NCI-H82 (cell line): ENCODE results near the gene TMEM54.

ENCODE experiments used
- DNase-seq: peaks from one replicate; lab custom pipeline; 2025; lab: John Stamatoyannopoulos, UW

Gene TMEM54

DNA sequence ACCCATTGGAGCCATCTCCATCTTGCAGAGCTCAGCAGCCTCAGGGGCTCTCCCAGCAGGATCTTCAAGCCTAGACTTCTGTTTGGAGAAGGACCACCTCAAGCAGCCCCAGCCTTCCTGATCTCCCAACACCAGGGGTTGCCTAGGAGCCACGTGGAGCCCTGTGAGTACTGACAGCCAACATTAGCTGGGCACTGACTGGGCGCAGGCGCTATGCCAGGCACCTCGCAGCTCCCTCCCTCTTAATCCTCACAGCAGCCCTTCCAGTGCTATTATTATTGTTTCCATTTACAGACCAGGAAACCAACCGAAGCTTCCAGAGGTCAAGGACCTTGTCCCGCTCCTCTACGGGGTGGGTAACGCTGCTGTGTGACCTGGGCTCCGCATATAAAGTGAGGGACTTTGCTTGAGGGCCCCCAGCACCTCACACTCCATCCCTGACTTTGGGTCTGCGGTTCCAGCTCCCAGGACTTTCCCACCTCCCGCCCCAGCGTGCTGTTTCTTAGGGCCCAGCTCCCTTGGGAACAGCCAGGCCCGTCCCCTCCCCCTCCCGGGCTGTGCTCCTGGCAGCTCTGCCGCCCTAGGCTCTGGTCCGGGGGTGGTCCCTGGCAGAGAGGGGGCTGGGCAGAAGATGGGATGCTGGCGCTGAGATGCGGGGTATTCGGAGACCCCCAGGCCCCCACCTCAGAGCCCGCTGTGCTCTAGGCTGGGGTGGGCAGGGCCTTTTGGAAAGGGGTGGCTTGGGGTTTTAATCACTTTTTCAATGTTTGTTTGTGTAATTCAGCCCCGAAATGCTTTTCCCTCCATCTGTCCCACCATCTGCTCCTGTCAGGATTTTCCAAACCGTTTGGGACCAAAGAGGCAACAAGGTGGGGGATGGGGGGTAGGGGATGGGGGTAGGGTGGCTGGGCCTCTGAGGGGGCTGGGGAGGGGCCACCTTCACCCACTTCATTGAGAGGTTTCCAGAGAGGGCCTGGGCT is 19.0 kb downstream of the TMEM54 start:
- DNase-seq, result peak; percentile 100

DNA sequence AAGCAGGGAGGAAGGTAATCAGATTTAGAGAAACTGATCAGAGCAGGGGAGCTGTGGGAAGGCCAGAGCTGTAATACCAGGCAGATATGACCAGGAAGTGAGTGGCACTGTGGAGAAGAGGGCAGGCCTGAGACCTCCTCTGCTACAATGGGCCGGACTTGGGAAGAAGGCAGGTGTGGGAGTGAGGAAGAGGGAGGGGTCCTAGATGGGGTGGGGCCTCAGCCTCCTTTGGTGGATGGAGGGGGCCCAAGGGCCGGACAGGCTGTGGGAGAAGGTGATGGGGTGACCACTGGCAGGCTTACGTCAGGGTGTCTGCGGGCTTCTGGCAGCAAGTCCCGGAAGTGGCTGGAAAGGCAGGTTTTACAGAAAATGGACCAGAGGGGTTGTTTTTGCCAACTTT is 19.9 kb downstream of the TMEM54 start:
- DNase-seq, result peak; percentile 86

DNA sequence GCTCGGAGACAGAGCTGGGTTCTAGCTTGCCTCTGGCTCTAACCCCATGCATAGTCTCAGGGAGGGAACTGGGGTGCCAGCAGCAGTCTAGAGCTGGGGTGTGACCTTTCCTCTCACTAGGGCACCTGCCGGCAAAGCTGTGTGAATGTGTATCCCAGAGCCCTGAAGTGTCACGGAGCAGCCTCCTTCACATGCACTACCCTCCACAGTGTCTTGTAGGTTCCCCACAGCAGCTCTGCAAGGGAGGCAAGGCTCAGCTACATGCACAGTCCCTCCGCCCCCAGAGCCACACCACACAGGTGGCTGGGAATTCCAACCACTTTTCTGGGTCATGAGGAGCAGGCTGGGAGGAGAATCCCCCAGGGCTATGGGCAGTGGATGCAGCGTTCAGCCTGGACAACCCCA is 22.6 kb downstream of the TMEM54 start:
- DNase-seq, result peak; percentile 53

DNA sequence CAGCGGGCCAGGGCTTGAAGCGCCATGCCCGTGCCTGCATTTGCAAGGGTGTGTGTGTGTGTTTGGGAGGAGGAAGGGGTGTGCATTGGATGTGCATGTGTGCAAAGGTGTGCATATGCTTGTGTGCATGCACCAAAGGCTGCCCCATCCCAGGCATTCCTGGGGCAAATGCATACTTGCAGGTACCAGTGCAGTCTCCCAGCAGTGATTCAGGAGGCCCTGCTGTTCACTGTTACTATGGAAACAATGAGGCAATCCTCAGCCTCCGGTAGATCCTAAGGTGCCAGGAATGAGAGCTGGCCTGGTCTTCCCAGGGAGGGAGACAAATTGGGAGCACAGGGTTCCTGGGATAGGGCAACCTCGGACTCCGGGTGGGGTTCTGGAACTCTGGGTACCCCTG is 23.0 kb downstream of the TMEM54 start:
- peak; percentile 67 for DNase-seq

DNA sequence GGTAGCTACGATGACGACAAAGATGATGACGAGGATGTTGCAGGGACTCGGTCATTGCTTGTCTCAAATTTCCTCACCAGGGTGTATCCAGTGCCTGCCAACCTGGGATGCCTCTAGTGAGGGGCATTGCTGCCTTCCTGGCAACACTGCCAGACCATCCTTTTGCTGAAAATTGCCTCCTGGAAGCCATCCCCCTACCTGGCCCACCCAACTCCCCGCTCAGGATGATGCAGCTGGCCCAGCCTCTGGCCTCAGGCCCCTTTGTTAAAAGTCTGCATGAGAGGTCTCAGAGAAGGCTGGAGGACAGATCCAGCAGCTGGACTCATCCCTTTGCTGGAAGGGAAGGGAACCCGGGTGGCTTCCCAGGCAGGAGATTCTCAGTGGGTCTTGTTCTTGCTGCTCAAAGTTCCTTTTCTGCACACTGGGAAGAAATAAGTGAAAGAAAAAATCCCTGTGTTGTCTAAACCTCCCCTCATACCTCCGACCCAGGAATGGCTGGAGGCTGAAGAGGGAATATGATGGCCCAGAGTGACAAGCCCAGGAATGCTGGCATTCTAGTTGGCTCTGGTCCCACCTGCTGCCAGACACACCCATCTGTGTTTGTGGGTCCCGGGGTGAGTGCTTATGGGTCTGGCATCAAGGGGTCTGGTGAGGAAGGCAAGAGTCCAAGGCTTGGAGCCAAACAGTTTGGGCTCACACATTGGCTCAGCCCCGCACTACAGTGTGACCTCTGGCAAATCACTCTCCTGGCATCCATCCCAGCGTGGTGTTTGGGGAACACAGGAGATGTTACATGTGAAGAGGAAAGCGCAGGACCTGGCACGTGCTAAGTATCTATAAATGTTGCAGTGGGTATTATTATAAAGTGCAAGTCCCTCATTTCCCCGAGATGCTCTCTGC is 23.7 kb downstream of the TMEM54 start:
- DNase-seq, result no peak

DNA sequence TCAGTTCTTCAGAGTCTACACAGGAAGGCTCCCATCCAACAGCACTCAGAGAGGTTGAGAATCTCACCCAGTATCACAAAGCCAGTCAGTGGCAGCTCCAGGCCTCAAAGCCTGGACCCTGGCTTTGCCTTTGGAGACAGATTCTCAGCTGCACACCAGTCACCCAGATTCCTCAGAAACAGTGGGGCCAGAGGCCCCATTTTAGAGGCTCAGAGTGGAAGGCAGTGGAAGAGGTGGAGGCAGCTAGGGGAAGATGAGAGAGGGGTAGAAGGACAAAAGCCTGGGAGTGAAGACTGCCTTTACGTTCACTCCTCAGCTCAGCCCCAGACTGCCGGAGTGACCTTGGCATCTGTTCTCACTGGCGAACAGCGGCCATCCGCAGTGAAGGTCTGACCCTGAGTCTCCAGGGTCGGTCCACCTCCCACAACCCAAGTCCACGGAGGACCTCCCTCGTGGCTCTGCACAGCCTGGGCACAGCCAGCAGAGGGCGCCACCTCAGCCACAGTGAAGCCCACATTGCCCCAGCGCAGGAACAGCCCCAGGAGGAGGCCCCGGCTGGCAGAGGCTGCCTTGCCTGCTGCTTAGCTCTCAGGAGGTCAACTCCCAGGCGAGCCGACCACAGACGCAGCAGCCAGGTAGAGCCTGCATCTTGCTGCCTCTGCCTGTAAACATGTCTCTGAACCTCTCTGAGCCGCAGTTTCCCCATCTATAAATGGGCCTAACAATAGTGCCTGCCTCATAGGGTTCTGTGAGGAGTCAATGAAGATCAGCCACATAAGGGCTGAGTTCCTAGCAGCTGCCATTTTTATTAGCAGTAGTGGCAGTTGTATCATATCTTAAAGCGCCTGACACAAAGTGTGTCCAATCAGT is 24.6 kb downstream of the TMEM54 start:
- DNase-seq, result peak; percentile 82

DNA sequence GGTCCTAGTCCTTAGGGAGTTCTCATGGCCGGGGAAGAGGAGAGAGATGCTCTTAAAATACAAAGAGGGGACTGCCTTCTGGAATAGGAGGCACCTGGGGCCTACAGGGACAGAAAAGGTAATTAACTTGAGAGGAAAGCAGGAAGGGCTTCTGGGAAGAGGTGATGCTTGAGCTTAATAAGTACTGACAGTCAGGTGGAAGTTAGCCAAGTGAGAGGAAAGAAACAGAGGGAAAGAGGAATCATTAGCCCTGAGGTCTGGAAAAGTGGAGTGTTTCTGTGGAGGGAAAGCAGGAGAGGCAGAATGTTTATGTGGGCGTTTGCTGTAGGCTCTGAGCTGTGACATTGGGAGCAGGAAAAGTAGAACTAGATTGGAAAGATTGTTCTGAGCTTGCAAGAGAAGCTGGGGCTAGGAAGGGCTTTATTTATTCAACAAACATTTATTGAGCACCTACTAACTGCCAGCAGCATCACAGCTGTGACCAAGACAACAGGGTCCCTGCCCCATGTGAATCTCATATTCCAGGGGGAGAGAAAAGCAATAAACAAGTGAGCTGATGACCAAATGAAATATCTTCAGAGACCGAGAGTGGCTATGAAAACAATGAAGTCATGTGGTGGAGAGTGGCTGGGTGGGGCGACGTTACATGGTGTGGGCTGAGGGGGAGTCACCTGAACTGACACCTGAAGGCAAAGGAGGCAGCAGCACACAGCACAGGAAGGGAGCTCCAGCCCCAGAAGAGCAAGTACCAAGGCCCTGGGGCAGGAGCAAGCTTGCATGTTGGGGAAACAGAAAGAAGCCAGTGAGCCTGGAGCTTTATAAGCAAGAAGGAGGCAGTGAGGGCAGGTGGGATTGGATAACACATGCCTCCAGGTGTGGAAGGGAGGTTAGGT is 26.1 kb downstream of the TMEM54 start:
- DNase-seq, result peak; percentile 48

DNA sequence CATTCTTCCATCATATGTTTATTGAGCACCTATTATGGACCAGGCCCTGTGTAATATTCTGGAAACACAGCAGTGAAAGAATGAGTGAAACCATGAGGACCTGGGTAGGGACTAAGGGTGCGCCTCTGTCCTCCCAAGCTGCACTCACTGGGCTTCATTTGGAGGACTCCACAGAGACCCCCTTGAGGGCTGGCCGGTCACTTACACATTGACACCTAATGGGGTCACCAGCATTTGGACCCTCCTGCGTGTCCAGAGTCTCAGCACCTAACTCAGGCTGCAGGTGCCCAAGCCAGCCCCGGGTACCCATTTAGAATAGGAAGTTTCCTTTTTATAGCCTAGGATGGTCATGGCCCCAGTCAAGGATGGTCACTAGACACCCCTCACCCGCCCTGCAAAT is 27.7 kb downstream of the TMEM54 start:
- DNase-seq, result no peak

DNA sequence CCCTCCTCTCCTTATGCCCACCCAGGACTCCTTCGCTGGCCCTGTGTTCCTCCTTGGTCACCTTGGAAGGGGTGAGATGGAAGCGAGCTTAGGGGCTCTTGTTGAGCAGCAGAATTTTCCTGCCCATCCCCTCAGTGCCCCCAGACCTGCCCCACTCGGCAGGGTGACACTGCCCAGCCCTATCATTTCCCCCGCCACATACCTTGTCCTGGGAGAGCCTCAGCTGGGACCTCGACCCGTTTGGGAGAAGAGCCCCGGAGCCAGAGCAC is 29.1 kb downstream of the TMEM54 start:
- DNase-seq, result no peak

DNA sequence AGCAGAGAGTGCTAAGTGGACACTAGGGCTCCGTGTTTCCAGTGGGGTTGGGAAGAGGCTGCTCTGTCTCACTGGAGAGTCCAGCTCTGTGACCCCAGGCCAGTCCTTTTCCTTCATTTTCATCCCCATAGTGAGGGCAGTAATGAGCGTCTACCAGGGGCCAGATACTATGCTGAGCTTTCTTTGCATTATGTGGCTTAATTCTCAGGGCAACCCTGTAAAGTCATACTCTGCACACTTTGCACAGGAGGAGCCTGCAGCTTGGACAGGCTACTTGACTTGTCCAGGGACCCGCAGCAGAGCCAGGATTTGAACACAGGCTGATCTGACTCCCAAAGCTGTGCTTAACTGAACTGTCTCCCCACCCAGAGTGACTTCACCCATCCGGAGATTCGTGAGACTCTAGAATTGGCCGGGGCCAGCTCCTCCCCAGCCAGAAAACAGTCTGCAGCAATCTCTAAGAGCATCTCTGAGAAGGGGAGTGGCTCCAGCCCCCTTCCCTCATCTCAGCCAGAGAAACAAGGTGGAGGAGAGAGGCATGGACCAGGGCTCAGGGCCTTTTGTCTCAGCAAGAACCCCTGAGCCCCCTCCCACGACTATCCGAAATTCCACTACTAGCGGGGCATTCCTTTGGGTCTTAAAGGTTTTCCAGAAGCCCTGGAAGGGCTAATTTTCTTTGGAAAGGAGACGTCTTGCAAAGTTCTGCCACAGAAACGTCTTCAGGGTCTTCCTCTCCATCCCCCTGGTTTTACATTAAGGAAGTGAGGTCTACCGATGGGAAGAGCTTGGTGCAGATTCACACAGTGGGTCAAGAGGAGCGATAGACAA is 29.6 kb downstream of the TMEM54 start:
- DNase-seq, result peak; percentile 74

DNA sequence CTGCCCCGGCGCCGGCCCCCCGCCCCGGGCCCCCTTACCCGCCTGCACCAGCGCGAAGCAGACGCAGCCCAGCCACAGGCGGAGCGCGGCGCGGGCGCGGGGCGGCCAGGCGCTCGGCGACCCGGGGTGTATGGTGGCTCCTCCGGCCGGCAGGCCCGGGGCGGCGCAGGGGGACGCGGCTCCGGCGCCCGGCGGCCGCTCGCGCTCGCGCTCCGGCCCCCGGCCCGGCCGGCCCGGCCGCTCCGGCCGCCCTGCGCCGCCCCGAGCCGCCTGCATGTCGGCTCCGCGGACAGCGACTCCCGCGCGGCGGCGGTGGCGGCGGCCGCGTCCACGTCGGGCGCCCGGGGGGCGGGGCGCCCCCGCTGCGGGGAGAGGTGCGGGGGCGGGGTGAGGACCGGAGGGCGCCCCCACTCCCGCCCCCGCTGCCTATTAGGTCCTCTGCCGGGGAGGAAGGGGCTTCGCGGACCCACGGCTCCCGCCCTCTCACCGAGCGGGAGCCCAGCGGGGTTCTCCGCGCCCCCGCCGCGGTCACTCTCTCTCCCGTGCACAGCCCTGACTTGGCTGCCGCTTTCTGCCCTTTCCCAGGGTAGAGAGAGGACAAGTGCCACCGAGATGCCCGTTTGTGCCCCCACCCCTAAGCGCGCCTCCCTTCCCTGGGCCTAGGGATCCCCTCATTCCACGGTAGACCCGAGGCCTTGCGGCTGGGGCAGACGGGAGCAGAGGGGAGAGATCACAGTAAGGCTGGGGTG is 30.4 kb downstream of the TMEM54 start, which contains the start of gene FNDC5:
Gene FNDC5, minus strand, starts transcription at position 298 of the 749 bp plus-strand sequence.
- DNase-seq, result peak; percentile 59

DNA sequence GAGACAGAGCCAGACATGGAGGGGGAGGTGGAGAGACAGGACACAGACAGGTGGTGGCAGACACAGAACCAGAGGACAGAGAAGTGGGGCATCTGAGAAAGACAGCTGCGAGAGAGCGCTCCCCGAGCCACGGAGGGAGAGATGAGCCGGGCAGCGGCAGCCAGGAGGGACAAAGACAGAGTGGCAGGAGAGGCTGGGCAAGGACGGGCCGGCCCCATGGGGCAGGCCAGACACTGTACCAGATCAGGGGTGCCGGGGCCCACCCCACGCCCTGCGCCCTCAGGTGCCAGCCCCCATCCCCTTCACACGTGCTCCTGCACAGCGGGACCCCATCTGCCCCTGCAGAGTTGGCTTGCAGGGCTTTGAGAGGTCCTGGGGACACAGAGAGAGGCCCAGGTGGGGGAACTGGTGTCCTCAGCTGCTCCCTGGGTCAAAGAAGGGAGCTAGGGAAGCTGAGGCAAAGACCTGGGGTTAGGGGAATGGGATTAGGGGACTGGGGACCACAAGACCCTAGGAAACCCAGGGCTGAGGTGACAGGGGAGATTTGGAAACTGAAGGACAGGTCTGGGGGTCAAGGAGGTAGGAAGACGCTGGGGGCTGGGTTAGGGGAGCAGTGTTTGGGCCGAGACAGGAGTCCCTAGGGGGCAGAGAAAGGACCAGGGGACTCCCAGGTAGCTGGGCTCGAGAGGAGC is 31.1 kb downstream of the TMEM54 start:
- DNase-seq, result peak; percentile 59

DNA sequence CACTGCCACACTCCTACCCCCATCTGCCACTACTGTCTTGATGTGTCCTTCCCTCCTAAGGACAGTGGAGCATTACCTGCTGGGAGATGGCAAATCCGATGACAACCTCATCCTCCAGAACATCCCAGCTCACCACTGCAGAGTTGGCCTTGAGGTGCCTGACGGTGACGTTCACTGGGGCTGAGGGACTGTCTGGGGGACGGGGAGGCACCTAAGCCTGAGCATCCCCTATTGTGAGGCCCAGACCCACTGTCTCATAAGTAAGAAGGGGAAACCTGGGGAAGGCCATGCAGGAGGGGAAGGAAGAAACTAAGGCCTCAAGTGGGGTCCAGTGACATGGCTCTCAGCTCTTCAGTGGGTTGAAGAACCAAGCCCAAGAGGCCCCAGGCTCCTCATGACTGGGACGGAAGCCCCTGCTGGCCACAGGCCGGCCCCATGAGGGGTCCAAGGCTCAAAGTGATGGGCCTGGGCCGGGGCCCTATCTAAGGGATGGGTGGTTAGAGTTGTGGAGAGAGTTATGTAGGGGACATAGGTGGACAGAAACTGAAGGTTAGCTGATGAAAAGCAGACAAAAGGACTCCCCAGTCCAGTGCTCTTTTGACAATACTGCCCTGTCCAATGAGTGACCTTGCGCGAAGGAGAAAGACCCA is 32.3 kb downstream of the TMEM54 start:
- DNase-seq, result no peak

DNA sequence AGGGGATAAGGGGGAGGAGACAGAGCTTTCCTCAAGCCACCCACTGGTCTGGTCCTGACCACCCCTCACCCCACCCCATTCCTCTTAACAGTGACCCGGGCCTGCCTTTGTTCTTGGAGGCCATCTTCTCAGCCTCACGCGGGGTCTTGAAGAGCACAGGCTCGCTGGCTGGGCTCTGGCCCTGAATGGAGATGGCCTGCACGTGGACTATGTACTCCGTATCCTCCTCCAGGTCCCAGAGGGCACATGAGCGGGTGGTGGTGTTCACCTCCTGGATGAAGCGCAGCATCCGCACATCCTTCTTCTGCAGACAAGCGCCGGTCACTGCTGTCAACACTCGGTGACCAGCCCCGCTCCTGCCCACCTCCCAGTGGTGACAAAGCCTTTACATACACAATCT is 33.1 kb downstream of the TMEM54 start:
- no peak for DNase-seq

DNA sequence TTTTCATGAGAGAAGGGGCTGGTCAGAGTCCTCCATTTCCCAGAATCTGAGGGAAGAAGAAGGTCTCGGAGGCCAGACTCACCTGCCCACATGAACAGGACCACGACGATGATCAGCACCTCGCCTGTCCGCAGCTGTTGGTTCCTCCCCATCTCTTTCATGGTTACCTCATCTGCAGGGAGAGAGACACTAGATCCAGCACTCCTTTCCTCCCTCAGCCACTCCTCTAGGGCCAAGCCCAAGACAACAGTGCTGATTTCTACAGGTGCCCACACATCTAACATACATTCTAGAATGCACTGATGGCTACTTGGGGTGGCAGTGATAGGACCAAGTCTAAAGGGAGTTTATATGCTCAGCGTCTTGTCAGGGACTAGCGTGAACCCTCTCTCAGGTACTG is 33.5 kb downstream of the TMEM54 start:
- DNase-seq, result no peak

DNA sequence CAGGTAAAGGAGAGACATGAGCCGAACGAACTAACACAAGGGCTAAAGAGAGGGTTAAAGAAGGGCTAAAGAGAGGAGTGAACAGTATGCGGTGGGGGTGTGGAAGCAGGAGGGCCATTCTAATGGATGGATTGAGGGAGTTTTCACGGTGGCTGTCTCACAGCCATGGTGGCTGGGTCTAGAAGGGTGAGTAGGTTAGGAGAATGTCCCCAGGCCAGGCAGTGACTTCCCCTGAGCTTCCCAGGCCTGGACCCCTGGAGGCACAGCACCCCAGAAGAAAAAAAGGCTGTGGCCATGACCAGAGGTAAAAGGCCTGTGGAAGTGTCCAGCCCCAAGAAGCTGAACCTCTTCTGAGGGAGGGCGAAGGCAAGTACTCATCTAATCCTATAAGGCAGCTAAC is 34.0 kb downstream of the TMEM54 start:
- no peak for DNase-seq

DNA sequence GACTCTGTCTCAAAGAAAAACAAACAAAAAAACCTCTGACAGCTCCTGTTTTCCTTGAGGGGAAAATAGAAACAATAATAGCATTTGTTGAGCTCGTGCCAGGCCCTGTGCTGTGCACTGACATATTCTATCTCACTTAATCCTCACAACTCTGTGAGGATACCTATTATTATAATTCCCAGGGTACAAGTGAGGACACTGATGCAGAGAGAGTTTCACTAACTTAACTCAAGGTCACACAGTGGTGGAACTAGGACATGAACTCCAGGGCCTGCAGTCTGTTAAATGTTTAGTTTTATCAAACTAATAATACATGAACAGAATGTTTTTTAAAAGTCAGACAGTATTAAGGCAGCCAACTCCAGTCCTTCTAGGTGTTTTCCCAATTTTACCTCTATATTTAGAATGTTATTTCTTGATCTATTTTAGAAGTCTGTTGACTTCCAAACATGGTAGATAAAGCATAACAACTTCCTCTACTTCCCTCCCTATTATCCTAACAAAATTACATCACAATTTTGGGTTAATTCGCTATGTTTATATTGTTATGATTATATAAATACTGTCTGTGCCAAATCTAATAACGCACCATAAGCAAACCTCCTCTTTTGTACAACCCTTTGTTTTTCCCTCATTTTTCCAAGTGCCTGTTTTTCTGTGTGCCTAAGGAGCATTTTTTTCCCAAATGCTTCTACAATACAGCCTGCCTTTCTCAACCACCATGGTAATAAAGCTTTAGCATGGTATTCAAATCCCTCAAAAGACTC is 35.4 kb downstream of the TMEM54 start:
- no peak for DNase-seq
